ENCODE results near the gene GABRG3. TPM values are rescaled to one million over a fixed set of nuclear protein-coding genes. Genes with fewer than 3 reads are reported as not detected.
"Not testable (repeated sequence)": the region's sequence is repeated elsewhere in the genome, so short reads cannot be mapped to it uniquely, and the experiment has no call there.

GABRG3 gene
- total RNA-seq, 1 donor from 2014 or later: 3.0 TPM

- Mint-ChIP-seq H3K4me1 (no peaks in the 10 kb centered on the region), H3K27me3 (ENCODE audit: low read depth) (peaks cover 57% of the 10 kb centered on the region), H3K36me3 (no peaks in the 10 kb centered on the region), H3K27ac (no peak overlapping the region), H3K9me3 (peaks cover 19% of the 10 kb centered on the region), H3K4me3 (no peak overlapping the region)
- DNase-seq (ENCODE audit: low spot score in 2 of 2, unreplicated experiment in 2 of 2): no peak
- TF ChIP-seq, protein P1, sequence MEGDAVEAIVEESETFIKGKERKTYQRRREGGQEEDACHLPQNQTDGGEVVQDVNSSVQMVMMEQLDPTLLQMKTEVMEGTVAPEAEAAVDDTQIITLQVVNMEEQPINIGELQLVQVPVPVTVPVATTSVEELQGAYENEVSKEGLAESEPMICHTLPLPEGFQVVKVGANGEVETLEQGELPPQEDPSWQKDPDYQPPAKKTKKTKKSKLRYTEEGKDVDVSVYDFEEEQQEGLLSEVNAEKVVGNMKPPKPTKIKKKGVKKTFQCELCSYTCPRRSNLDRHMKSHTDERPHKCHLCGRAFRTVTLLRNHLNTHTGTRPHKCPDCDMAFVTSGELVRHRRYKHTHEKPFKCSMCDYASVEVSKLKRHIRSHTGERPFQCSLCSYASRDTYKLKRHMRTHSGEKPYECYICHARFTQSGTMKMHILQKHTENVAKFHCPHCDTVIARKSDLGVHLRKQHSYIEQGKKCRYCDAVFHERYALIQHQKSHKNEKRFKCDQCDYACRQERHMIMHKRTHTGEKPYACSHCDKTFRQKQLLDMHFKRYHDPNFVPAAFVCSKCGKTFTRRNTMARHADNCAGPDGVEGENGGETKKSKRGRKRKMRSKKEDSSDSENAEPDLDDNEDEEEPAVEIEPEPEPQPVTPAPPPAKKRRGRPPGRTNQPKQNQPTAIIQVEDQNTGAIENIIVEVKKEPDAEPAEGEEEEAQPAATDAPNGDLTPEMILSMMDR (IDR thresholded peaks at IDR 0.05; ENCODE audit: unreplicated experiment): no peak
Observed at GRCh38 chr15:26985050-26985449, 14.1 kb downstream of the GABRG3 start.

GRCh38 chr15:26996250-26996649 is 25.3 kb downstream of the GABRG3 start:
- peaks cover 70% of the 10 kb centered on the region for H3K9me3 Mint-ChIP-seq

GRCh38 chr15:27003003-27003402 is 32.0 kb downstream of the GABRG3 start:
- H3K4me3 Mint-ChIP-seq; H3K4me1 Mint-ChIP-seq; H3K36me3 Mint-ChIP-seq; DNase-seq (ENCODE audit: low spot score in 2 of 2, unreplicated experiment in 2 of 2); H3K27me3 Mint-ChIP-seq (ENCODE audit: low read depth); H3K27ac Mint-ChIP-seq: not testable (repeated sequence)
- peaks cover 28% of the 10 kb centered on the region for H3K9me3 Mint-ChIP-seq

More at GRCh38 chr15:26996250-26996649, 25.3 kb downstream of the GABRG3 start:
- no peak for DNase-seq (ENCODE audit: low spot score in 2 of 2, unreplicated experiment in 2 of 2)
- H3K36me3 Mint-ChIP-seq: peaks cover 2% of the 10 kb centered on the region
- H3K27ac Mint-ChIP-seq: no peak overlapping the region
- H3K4me1 Mint-ChIP-seq: no peaks in the 10 kb centered on the region
- no peaks in the 10 kb centered on the region for H3K27me3 Mint-ChIP-seq (ENCODE audit: low read depth)
- H3K4me3 Mint-ChIP-seq: no peak overlapping the region
- TF ChIP-seq, protein P1 (IDR thresholded peaks at IDR 0.05; ENCODE audit: unreplicated experiment): no peak

DNA sequence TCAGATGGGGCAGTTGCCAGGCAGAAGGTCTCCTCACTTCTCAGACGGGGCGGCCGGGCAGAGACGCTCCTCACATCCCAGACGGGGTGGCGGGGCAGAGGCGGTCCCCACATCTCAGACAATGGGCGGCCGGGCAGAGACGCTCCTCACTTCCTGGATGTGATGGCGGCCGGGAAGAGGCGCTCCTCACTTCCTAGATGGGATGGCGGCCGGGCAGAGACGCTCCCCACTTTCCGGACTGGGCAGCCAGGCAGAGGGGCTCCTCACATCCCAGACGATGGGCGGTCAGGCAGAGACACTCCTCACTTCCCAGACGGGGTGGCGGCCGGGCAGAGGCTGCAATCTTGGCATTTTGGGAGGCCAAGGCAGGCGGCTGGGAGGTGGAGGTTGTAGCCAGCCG is 33.2 kb downstream of the GABRG3 start:
- H3K4me1 Mint-ChIP-seq; H3K27ac Mint-ChIP-seq; H3K27me3 Mint-ChIP-seq (ENCODE audit: low read depth); H3K4me3 Mint-ChIP-seq; H3K36me3 Mint-ChIP-seq; DNase-seq (ENCODE audit: low spot score in 2 of 2, unreplicated experiment in 2 of 2): not testable (repeated sequence)
- peaks cover 23% of the 10 kb centered on the region for H3K9me3 Mint-ChIP-seq

GRCh38 chr15:27017168-27017809 is 46.3 kb downstream of the GABRG3 start:
- no peak overlapping the region for H3K27ac Mint-ChIP-seq
- TF ChIP-seq, protein P1 (IDR thresholded peaks at IDR 0.05; ENCODE audit: unreplicated experiment): peak; percentile 78
- H3K36me3 Mint-ChIP-seq: no peaks in the 10 kb centered on the region
- peak in 1 of 2 experiments; percentile 77 for DNase-seq (ENCODE audit: low spot score in 2 of 2, unreplicated experiment in 2 of 2)
- peaks cover 13% of the 10 kb centered on the region for H3K27me3 Mint-ChIP-seq (ENCODE audit: low read depth)
- H3K9me3 Mint-ChIP-seq: peaks cover 8% of the 10 kb centered on the region
- no peaks in the 10 kb centered on the region for H3K4me1 Mint-ChIP-seq
- H3K4me3 Mint-ChIP-seq: no peak overlapping the region

DNA sequence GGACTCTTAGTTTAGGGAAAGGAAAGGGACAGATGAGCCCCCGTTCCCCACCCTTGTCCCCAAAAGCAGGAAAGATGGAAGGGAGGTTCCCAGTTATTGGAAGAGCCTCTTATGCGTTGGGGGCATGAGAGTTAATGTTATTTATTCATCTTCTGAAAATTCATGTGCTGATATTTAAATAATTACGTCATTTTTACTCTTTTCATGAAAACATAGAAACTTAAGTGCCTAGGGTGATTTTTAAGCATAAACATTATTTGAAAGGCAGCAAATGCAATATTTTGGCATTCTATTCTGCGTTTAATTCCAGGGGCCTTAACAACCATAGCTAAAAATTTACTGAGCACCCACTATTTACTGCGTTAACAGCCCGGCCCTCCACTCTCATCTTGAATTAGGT is 48.7 kb downstream of the GABRG3 start:
- Mint-ChIP-seq H3K36me3 (no peaks in the 10 kb centered on the region), H3K4me3 (no peak overlapping the region), H3K27ac (no peak overlapping the region), H3K4me1 (no peaks in the 10 kb centered on the region), H3K27me3 (ENCODE audit: low read depth) (peaks cover 12% of the 10 kb centered on the region), H3K9me3 (peaks cover 8% of the 10 kb centered on the region)
- TF ChIP-seq, protein P1 (IDR thresholded peaks at IDR 0.05; ENCODE audit: unreplicated experiment): no peak
- no peak for DNase-seq (ENCODE audit: low spot score in 2 of 2, unreplicated experiment in 2 of 2)

Data from mesothelial cell of epicardium (in vitro differentiated cells).